ENCODE results near the gene FAM20A. TPM values are rescaled to one million over a fixed set of nuclear protein-coding genes. Genes with fewer than 3 reads are reported as not detected.

The FAM20A gene
- total RNA-seq, 2 experiments from 2014 or later: not detected

GRCh38 chr17:68569346-68569745 is 31.8 kb downstream of the FAM20A start:
- CTCF ChIA-PET: no interaction called here
- H3K36me3 Mint-ChIP-seq (ENCODE audit: low read depth): no peaks in the 10 kb centered on the region
- H3K27me3 Mint-ChIP-seq (ENCODE audit: low read depth): peaks cover 16% of the 10 kb centered on the region

GRCh38 chr17:68568581-68568980 is 32.6 kb downstream of the FAM20A start:
- Mint-ChIP-seq H3K36me3 (ENCODE audit: low read depth) (no peaks in the 10 kb centered on the region), H3K4me3 (no peak overlapping the region), H3K4me1 (ENCODE audit: low read depth) (no peaks in the 10 kb centered on the region), H3K9me3 (ENCODE audit: insufficient read depth) (no peaks in the 10 kb centered on the region), H3K27ac (no peak overlapping the region), H3K27me3 (ENCODE audit: low read depth) (peaks cover 16% of the 10 kb centered on the region)
- ChIA-PET CTCF (no interaction called here), POLR2A (no interaction called here)
- no peak for ATAC-seq
- no peak for DNase-seq

More at GRCh38 chr17:68569346-68569745, 31.8 kb downstream of the FAM20A start:
- DNase-seq: no peak
- no peak for ATAC-seq
- Mint-ChIP-seq H3K27ac (no peak overlapping the region), H3K4me3 (no peak overlapping the region), H3K9me3 (ENCODE audit: insufficient read depth) (no peaks in the 10 kb centered on the region), H3K4me1 (ENCODE audit: low read depth) (no peaks in the 10 kb centered on the region)
- POLR2A ChIA-PET: no interaction called here

GRCh38 chr17:68567581-68567980 is 33.6 kb downstream of the FAM20A start:
- no peak overlapping the region for H3K27ac Mint-ChIP-seq

GRCh38 chr17:68567035-68567434 is 34.1 kb downstream of the FAM20A start:
- no peaks in the 10 kb centered on the region for H3K4me1 Mint-ChIP-seq (ENCODE audit: low read depth)
- POLR2A ChIA-PET: no interaction called here
- no peak overlapping the region for H3K27ac Mint-ChIP-seq
- H3K9me3 Mint-ChIP-seq (ENCODE audit: insufficient read depth): no peaks in the 10 kb centered on the region
- DNase-seq (no peak), ATAC-seq (no peak)
- H3K27me3 Mint-ChIP-seq (ENCODE audit: low read depth): peaks cover 16% of the 10 kb centered on the region
- H3K36me3 Mint-ChIP-seq (ENCODE audit: low read depth): no peaks in the 10 kb centered on the region
- CTCF ChIA-PET: no interaction called here
- H3K4me3 Mint-ChIP-seq: no peak overlapping the region

More at GRCh38 chr17:68567581-68567980, 33.6 kb downstream of the FAM20A start:
- Mint-ChIP-seq H3K9me3 (ENCODE audit: insufficient read depth) (no peaks in the 10 kb centered on the region), H3K4me3 (no peak overlapping the region), H3K27me3 (ENCODE audit: low read depth) (peaks cover 16% of the 10 kb centered on the region), H3K4me1 (ENCODE audit: low read depth) (no peaks in the 10 kb centered on the region), H3K36me3 (ENCODE audit: low read depth) (no peaks in the 10 kb centered on the region)
- no peak for DNase-seq
- POLR2A ChIA-PET: no interaction called here
- ATAC-seq: no peak
- CTCF ChIA-PET: no interaction called here

GRCh38 chr17:68566442-68566738 is 34.8 kb downstream of the FAM20A start:
- no peaks in the 10 kb centered on the region for H3K9me3 Mint-ChIP-seq (ENCODE audit: insufficient read depth)
- ChIA-PET CTCF (no interaction called here), POLR2A (no interaction called here)
- ATAC-seq (no peak), DNase-seq (no peak)
- H3K27me3 Mint-ChIP-seq (ENCODE audit: low read depth): peaks cover 16% of the 10 kb centered on the region
- no peaks in the 10 kb centered on the region for H3K36me3 Mint-ChIP-seq (ENCODE audit: low read depth)
- no peak overlapping the region for H3K27ac Mint-ChIP-seq
- no peaks in the 10 kb centered on the region for H3K4me1 Mint-ChIP-seq (ENCODE audit: low read depth)
- no peak overlapping the region for H3K4me3 Mint-ChIP-seq

GRCh38 chr17:68565661-68566441 is 35.3 kb downstream of the FAM20A start:
- Mint-ChIP-seq H3K36me3 (ENCODE audit: low read depth) (no peaks in the 10 kb centered on the region), H3K4me1 (ENCODE audit: low read depth) (peaks cover 5% of the 10 kb centered on the region), H3K27ac (no peak overlapping the region), H3K4me3 (no peak overlapping the region), H3K27me3 (ENCODE audit: low read depth) (peaks cover 16% of the 10 kb centered on the region), H3K9me3 (ENCODE audit: insufficient read depth) (no peaks in the 10 kb centered on the region)
- ChIA-PET POLR2A (no interaction called here), CTCF (no interaction called here)
- ATAC-seq (no peak), DNase-seq (no peak)

- H3K4me3 Mint-ChIP-seq: no peak overlapping the region
- peaks cover 16% of the 10 kb centered on the region for H3K27me3 Mint-ChIP-seq (ENCODE audit: low read depth)
- ATAC-seq (no peak), DNase-seq (no peak)
- ChIA-PET CTCF (no interaction called here), POLR2A (no interaction called here)
- peaks cover 5% of the 10 kb centered on the region for H3K4me1 Mint-ChIP-seq (ENCODE audit: low read depth)
- no peak overlapping the region for H3K27ac Mint-ChIP-seq
- no peaks in the 10 kb centered on the region for H3K36me3 Mint-ChIP-seq (ENCODE audit: low read depth)
- H3K9me3 Mint-ChIP-seq (ENCODE audit: insufficient read depth): no peaks in the 10 kb centered on the region
These were observed 36.6 kb downstream of the FAM20A start for GRCh38 chr17:68564415-68565111.

- POLR2A ChIA-PET: no interaction called here
- peaks cover 5% of the 10 kb centered on the region for H3K4me1 Mint-ChIP-seq (ENCODE audit: low read depth)
- ATAC-seq: no peak
These were observed 38.4 kb downstream of the FAM20A start for GRCh38 chr17:68562736-68563135.

GRCh38 chr17:68560966-68561720 is 40.0 kb downstream of the FAM20A start:
- no peaks in the 10 kb centered on the region for H3K9me3 Mint-ChIP-seq (ENCODE audit: insufficient read depth)
- DNase-seq (no peak), ATAC-seq (no peak)
- H3K27ac Mint-ChIP-seq: no peak overlapping the region
- H3K27me3 Mint-ChIP-seq (ENCODE audit: low read depth): peaks cover 7% of the 10 kb centered on the region
- ChIA-PET POLR2A (no interaction called here), CTCF (no interaction called here)
- H3K4me1 Mint-ChIP-seq (ENCODE audit: low read depth): peaks cover 5% of the 10 kb centered on the region
- H3K4me3 Mint-ChIP-seq: no peak overlapping the region
- no peaks in the 10 kb centered on the region for H3K36me3 Mint-ChIP-seq (ENCODE audit: low read depth)

More at GRCh38 chr17:68562736-68563135, 38.4 kb downstream of the FAM20A start:
- Mint-ChIP-seq H3K36me3 (ENCODE audit: low read depth) (no peaks in the 10 kb centered on the region), H3K4me3 (no peak overlapping the region), H3K9me3 (ENCODE audit: insufficient read depth) (no peaks in the 10 kb centered on the region), H3K27ac (no peak overlapping the region), H3K27me3 (ENCODE audit: low read depth) (peaks cover 13% of the 10 kb centered on the region)
- CTCF ChIA-PET: no interaction called here
- DNase-seq: no peak

- POLR2A ChIA-PET: no interaction called here
- Mint-ChIP-seq H3K4me3 (no peak overlapping the region), H3K27ac (no peak overlapping the region), H3K9me3 (ENCODE audit: insufficient read depth) (no peaks in the 10 kb centered on the region), H3K27me3 (ENCODE audit: low read depth) (no peaks in the 10 kb centered on the region), H3K4me1 (ENCODE audit: low read depth) (peaks cover 5% of the 10 kb centered on the region), H3K36me3 (ENCODE audit: low read depth) (no peaks in the 10 kb centered on the region)
- CTCF ChIA-PET: no interaction called here
- ATAC-seq: no peak
- DNase-seq: no peak
These were observed 41.9 kb downstream of the FAM20A start for GRCh38 chr17:68559316-68559715.

GRCh38 chr17:68556551-68556950 is 44.6 kb downstream of the FAM20A start:
- H3K36me3 Mint-ChIP-seq (ENCODE audit: low read depth): no peaks in the 10 kb centered on the region
- ChIA-PET POLR2A (no interaction called here), CTCF (no interaction called here)
- peaks cover 5% of the 10 kb centered on the region for H3K4me1 Mint-ChIP-seq (ENCODE audit: low read depth)
- no peaks in the 10 kb centered on the region for H3K9me3 Mint-ChIP-seq (ENCODE audit: insufficient read depth)
- H3K4me3 Mint-ChIP-seq: no peak overlapping the region
- no peak overlapping the region for H3K27ac Mint-ChIP-seq
- DNase-seq (no peak), ATAC-seq (no peak)
- H3K27me3 Mint-ChIP-seq (ENCODE audit: low read depth): no peaks in the 10 kb centered on the region

- H3K27me3 Mint-ChIP-seq (ENCODE audit: low read depth): no peaks in the 10 kb centered on the region
- no peak overlapping the region for H3K4me3 Mint-ChIP-seq
- CTCF ChIA-PET: no interaction called here
- H3K36me3 Mint-ChIP-seq (ENCODE audit: low read depth): peaks cover 2% of the 10 kb centered on the region
- no peaks in the 10 kb centered on the region for H3K9me3 Mint-ChIP-seq (ENCODE audit: insufficient read depth)
- no peak overlapping the region for H3K27ac Mint-ChIP-seq
- DNase-seq (no peak), ATAC-seq (no peak)
- no peaks in the 10 kb centered on the region for H3K4me1 Mint-ChIP-seq (ENCODE audit: low read depth)
- POLR2A ChIA-PET: no interaction called here
These were observed 56.9 kb downstream of the FAM20A start for GRCh38 chr17:68544111-68544915.

All from activated CD8-positive, alpha-beta T cell treated with anti-CD3 and anti-CD28 coated beads, Interleukin-2, amount 10 ng/mL, durations not matched to agents 7 days and 5 days (primary cell).